Measurements from ENCODE around the gene WDR88.
A peak's percentile ranks its signal among the peaks of the same experiment; 100 is the strongest.

GRCh38 chr19:33176670-33177416, 44.9 kb downstream of the WDR88 start:
- TF ChIP-seq CTCF (IDR thresholded peaks at IDR 0.05) (peak in 4 of 6 experiments; percentile 20 to 28 (median 25)), POLR2A (IDR thresholded peaks at IDR 0.05) (peak in 1 of 2 donors; percentile 95)
